Rectal smooth muscle tissue (tissue), 1 donor: Measurements from ENCODE around the gene CREB5.

Source experiments
- H3K27ac ChIP-seq: one replicate; pipeline ENCODE4 v1.7.0; 2013; ENCODE audit warnings: low read depth, low read length, inconsistent platforms
- H3K27me3 ChIP-seq: one replicate; pipeline ENCODE4 v1.7.0; 2013; ENCODE audit warnings: low read length; ENCODE audit not compliant: control insufficient read depth, insufficient read depth
- H3K36me3 ChIP-seq: one replicate; pipeline ENCODE4 v1.7.0; 2013; ENCODE audit warnings: low read length; ENCODE audit not compliant: control insufficient read depth, insufficient read depth
- H3K4me1 ChIP-seq: one replicate; pipeline ENCODE4 v1.7.0; 2013; ENCODE audit warnings: low read length; ENCODE audit not compliant: control insufficient read depth, insufficient read depth
- H3K4me3 ChIP-seq: one replicate; pipeline ENCODE4 v1.7.0; 2013; ENCODE audit warnings: low read length
- H3K9ac ChIP-seq: one replicate; pipeline ENCODE4 v1.7.0; 2013; ENCODE audit warnings: low read length

Gene CREB5

DNA sequence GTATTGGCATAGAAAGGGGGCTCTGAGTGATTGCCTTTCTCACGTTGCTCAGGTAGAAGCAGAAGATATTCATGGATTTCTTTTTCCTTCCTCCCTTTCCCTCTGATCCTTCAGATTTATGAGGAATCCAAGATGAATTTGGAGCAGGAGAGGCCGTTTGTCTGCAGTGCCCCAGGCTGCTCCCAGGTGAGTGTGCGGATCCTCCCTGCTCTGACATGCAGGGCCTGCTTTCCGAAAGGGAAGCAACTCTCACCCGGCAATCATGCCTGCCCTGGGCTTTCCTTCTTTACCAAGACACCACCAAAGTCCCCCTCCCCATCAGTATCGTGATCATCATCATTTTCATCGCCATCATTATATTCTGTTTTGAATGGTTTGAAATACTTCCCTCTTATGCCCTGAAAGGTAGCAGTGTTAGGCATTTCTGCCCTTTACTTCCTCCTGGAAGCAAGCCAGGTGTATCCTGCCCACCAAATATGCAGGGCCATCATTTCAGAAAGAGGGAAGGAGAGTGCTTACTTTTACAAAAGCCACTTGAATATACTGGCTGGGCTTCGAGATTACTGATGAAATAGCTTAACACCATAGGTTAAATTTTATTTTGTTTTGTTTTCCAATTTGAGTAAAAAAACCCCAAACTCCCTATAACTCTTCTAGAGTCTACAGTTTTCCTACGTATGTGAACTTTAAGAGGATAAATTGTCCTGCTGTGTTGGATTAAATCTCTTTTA lies 75.9 kb downstream of the CREB5 start:
- Histone ChIP-seq H3K27me3 (no peaks in the 10 kb centered on the region), H3K27ac (no peak overlapping the region), H3K4me1 (no peaks in the 10 kb centered on the region), H3K9ac (no peak overlapping the region), H3K36me3 (no peaks in the 10 kb centered on the region), H3K4me3 (no peak overlapping the region)

DNA sequence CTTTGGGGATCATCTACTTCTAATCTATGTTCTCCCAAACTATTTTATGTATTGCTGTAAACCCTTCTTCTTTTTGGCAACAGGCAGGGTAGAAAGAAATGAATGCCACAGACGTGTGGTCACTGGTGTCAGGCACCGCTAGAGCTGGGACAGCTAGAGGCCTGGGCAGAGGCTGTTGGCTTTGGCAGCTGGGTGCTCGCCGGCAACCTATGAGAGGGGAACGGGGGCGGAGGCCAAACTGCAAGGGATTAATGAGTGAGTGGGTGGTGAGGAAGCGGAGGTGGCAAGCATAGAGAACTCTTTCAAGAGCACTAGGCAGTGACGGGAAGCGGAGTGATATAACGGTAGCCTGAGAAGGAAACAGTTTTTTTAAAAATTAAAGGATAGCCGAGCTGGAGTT lies 78.5 kb downstream of the CREB5 start:
- Histone ChIP-seq H3K4me3 (no peak overlapping the region), H3K4me1 (no peaks in the 10 kb centered on the region), H3K27ac (no peak overlapping the region), H3K27me3 (no peaks in the 10 kb centered on the region), H3K36me3 (no peaks in the 10 kb centered on the region), H3K9ac (no peak overlapping the region)

DNA sequence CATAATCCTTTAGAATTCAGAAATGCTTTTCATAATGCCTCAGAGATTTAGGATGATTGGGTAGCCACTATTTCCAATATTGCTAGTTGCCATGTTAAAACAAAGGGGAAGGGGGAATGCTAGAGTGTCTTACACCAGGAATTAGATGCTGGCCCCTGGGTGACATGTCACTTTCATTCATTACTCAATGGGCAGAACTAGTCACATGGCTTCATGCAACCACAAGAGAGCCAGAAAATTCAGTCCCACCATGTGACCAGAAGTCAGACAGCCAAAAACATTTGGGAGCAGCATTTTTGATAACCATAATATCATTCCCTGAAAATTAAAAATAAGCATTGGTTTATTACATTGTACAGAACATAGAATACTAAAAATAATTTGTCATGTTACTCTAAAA lies 81.2 kb downstream of the CREB5 start:
- Histone ChIP-seq H3K4me1 (no peaks in the 10 kb centered on the region), H3K36me3 (no peaks in the 10 kb centered on the region), H3K27ac (no peak overlapping the region), H3K27me3 (no peaks in the 10 kb centered on the region), H3K4me3 (no peak overlapping the region), H3K9ac (no peak overlapping the region)

- H3K4me3 ChIP-seq: no peak overlapping the region
- no peaks in the 10 kb centered on the region for H3K36me3 ChIP-seq
- no peak overlapping the region for H3K9ac ChIP-seq
- H3K27ac ChIP-seq: no peak overlapping the region
- no peaks in the 10 kb centered on the region for H3K4me1 ChIP-seq
- no peaks in the 10 kb centered on the region for H3K27me3 ChIP-seq
These were observed 84.7 kb downstream of the CREB5 start for GRCh38 chr7:28497009-28497408.

DNA sequence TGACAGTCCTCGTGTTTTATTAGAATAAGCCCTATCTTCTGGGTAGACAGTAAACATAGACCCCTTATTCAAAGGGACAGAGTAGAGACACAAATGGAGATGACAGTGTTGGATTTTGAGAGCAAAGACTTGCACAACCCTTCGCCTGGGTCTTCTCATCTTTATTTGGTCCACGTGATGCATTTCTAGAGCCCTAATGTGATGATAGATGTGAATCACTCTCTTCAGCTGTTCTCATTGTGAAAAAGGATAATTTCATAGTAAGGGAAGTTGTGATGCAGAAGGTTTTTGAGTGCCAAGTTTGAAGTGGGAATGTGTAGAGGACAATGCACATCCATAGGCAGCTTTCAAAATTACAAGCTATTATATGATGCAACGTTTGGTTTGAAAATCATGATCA lies 86.3 kb downstream of the CREB5 start:
- no peak overlapping the region for H3K9ac ChIP-seq
- no peaks in the 10 kb centered on the region for H3K36me3 ChIP-seq
- no peaks in the 10 kb centered on the region for H3K4me1 ChIP-seq

GRCh38 chr7:28500138-28500537 lies 87.8 kb downstream of the CREB5 start:
- H3K9ac ChIP-seq: no peak overlapping the region
- no peaks in the 10 kb centered on the region for H3K27me3 ChIP-seq
- no peaks in the 10 kb centered on the region for H3K4me1 ChIP-seq
- no peak overlapping the region for H3K4me3 ChIP-seq
- no peaks in the 10 kb centered on the region for H3K36me3 ChIP-seq
- H3K27ac ChIP-seq: no peak overlapping the region

More for the DNA sequence above, 86.3 kb downstream of the CREB5 start:
- no peak overlapping the region for H3K27ac ChIP-seq
- no peaks in the 10 kb centered on the region for H3K27me3 ChIP-seq
- no peak overlapping the region for H3K4me3 ChIP-seq

GRCh38 chr7:28502408-28502807 lies 90.1 kb downstream of the CREB5 start:
- H3K36me3 ChIP-seq: no peaks in the 10 kb centered on the region
- H3K27me3 ChIP-seq: no peaks in the 10 kb centered on the region
- H3K4me1 ChIP-seq: no peaks in the 10 kb centered on the region
- no peak overlapping the region for H3K27ac ChIP-seq
- H3K9ac ChIP-seq: no peak overlapping the region
- no peak overlapping the region for H3K4me3 ChIP-seq

- no peak overlapping the region for H3K4me3 ChIP-seq
- no peaks in the 10 kb centered on the region for H3K27me3 ChIP-seq
- no peak overlapping the region for H3K9ac ChIP-seq
- no peaks in the 10 kb centered on the region for H3K4me1 ChIP-seq
- H3K36me3 ChIP-seq: no peaks in the 10 kb centered on the region
- no peak overlapping the region for H3K27ac ChIP-seq
These were observed 91.1 kb downstream of the CREB5 start for GRCh38 chr7:28503396-28503795.

GRCh38 chr7:28505014-28505413 lies 92.7 kb downstream of the CREB5 start:
- H3K4me3 ChIP-seq: no peak overlapping the region
- H3K4me1 ChIP-seq: no peaks in the 10 kb centered on the region
- H3K27me3 ChIP-seq: no peaks in the 10 kb centered on the region

DNA sequence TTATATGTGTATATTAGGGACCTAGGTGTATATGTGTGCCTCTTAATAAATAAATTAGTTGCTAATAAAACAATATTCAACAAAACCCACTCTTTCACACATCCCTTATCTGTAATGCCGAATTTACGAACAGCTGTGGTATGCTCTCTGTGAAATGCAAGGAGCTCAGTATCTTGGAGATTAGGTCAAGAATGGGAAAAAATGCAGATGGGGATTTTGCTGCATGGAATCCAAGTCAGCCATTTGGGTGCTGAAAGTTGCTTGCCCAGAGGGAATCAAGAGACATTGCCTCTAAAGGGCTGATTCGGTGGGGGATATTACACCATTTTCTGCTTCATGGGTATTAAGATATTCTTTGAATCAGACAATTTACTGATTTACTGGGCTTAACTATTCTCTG lies 93.5 kb downstream of the CREB5 start:
- H3K27me3 ChIP-seq: no peaks in the 10 kb centered on the region

More at GRCh38 chr7:28505014-28505413, 92.7 kb downstream of the CREB5 start:
- Histone ChIP-seq H3K27ac (no peak overlapping the region), H3K36me3 (no peaks in the 10 kb centered on the region), H3K9ac (no peak overlapping the region)

DNA sequence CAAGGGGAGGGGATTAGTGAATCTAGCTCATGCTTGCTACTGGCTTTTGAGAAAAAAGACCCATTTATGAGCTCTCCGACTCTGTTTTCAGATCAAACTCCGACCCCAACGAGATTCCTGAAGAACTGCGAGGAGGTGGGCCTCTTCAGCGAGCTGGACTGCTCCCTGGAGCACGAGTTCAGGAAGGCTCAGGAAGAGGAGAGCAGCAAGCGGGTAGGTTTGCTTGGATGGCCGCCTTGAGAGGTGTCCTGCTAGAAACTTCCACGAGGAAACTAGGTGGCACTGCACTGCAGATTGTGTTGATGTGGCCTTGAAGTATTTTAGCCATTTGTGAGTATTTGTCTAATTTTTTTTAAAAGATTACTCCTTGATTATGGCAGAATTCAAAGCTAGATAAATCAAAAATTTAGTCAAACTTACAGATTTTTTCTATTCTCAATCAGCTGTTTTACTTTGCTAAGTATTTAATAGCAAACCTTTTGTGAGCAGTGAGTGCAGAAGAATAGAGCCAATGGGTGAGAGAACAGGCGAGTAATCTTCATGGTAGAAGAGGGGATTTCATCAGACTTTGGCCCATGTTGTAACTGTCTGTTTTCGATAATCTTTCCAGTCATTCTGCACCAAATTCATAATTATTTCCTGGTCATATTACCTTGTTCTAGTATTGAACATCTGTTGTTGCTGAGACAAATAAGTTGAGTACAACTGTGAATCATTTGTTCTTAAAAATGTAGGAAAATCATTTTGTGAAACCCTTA lies 95.4 kb downstream of the CREB5 start:
- H3K9ac ChIP-seq: no peak overlapping the region
- no peaks in the 10 kb centered on the region for H3K27me3 ChIP-seq
- no peak overlapping the region for H3K4me3 ChIP-seq
- no peaks in the 10 kb centered on the region for H3K4me1 ChIP-seq
- H3K36me3 ChIP-seq: no peaks in the 10 kb centered on the region
- no peak overlapping the region for H3K27ac ChIP-seq

More for the DNA sequence above, 93.5 kb downstream of the CREB5 start:
- Histone ChIP-seq H3K36me3 (no peaks in the 10 kb centered on the region), H3K4me3 (no peak overlapping the region), H3K27ac (no peak overlapping the region), H3K4me1 (no peaks in the 10 kb centered on the region), H3K9ac (no peak overlapping the region)

GRCh38 chr7:28509251-28510025 lies 97.1 kb downstream of the CREB5 start:
- Histone ChIP-seq H3K4me1 (no peaks in the 10 kb centered on the region), H3K27me3 (no peaks in the 10 kb centered on the region), H3K4me3 (no peak overlapping the region), H3K36me3 (no peaks in the 10 kb centered on the region), H3K9ac (no peak overlapping the region), H3K27ac (peak overlapping the region; percentile 39)
